Fibroblast of upper back skin (primary cell): ENCODE data around the gene CYB5RL.
"Not testable (repeated sequence)": the region's sequence is repeated elsewhere in the genome, so short reads cannot be mapped to it uniquely, and the experiment has no call there.

Source experiments
- DNase-seq: peaks from one replicate; pipeline ENCODE4 v3.0.0-alpha.2; 2013

The CYB5RL gene

GRCh38 chr1:54180701-54181360, 19.0 kb downstream of the CYB5RL start:
- no peak for DNase-seq

DNA sequence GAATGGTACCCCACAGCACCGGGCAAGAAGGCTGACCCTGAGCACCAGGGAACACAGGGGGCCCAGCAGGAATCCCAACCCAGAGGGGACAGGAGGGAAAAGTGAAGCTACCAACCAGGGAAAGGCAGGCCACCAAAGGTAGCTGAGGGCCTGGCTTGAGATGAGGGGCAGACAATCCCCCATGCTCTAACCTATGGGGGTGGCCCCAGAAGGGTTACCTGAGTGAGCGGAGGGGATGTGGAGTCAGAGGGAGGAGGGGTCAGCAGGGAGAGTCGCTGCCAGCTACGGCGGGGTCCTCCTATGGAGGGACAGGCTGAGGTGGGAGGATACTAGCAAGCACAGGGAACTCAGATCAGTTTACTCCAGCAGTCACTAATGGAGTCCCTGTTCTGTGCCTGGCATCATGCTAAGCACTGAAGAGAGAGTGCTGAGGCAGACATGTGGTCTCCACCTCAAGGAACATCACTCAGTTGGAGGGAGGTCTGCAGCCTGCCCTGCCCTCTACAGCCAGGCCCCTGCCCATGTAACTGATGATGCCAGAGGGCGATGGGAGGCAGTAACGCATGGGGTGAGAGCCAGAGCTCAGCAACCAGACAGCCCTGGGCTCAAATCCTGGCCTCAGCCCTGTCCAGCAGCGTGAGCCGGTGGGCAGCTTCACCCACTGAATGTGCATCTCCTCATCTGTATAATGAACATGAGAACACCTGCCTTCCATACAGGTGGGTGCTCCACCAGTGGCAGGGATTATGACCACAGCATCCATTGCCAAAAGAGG, 21.3 kb downstream of the CYB5RL start:
- no peak for DNase-seq

- DNase-seq, result no peak
These were observed 22.1 kb downstream of the CYB5RL start for GRCh38 chr1:54177726-54178125.

DNA sequence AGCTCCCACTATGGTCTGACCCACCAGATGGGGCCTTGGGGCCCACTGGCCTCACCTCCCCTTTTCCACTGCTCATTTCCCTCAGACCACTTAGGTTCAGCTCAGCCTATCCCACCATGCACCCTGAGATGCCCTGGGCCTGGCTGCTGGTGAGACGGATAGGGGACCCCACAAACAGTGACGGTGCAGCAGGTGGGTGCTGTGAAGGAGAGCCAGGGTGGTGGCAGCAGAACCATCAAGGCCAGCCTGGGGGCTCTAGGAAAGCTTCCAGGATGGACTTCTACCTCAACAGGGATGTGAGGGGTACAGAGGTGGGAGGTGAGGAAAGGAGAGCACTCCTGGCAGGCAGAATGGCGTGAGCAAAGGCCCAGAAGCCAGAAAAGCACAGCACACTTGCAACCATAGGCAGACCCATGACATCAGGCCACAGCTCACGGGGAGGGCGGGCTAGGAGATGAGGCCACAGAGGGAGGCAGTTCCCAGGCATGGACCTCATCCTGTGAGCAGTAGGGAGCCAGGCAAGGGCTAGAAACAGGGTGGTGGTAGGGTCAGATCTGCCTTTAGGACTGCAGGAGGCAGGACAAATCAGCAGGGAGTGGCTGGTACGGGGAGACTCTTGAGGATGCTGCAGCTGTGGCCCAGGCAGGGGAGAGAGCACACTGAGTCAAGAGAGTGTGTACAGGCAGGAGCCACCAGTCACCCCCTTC, 23.1 kb downstream of the CYB5RL start:
- no peak for DNase-seq

- no peak for DNase-seq
These were observed 25.7 kb downstream of the CYB5RL start for GRCh38 chr1:54174106-54174505.

GRCh38 chr1:54173681-54174080, 26.1 kb downstream of the CYB5RL start:
- no peak for DNase-seq

DNA sequence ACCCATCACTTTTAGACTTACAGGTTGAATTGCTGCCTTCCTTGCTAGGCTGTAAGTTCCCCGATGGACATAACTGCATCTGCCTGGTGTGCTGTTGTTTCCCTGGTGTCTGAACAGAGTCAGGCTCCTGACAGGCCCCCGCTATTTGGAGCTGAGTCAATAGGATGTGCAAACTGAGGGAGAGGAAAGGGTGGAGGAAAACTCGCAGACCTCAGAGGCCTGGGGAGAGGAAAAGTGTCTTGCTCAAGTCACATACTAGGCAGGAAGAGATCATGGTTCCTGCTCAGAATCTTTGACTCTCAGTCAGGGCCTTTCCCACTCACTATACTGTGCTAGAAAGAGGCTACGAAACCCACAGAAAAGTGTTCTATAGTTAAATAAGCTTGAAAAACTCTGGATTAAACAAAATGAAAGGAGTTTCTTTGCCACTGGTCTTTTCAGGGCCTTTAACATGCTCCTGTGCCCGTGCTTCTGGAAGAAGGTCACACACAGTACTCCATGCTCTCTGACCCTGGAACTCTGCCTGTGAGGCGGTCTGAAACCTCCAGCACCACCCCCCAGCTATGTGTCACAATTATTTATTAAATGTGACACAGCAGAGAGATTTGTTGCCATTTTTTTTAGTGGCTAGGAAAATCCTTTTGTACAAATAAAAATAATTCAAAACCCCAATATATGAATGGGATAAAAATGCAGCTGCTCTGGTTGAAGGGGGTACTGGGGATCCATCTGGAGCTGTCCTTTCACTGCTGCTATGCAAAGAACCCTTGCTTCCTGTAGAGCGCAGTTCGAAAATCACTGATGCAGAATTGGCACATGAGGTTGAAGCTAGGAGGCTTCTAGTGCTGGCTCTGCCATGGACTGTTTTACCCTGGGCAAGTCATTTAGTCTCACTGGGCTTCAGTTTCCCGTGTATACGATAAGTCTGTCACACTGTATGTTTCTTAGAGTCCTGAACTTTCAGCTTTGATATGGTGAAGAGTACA, 26.9 kb downstream of the CYB5RL start:
- DNase-seq, result peak; percentile 38

- DNase-seq, result no peak
These were observed 28.2 kb downstream of the CYB5RL start for GRCh38 chr1:54171606-54172005.

DNA sequence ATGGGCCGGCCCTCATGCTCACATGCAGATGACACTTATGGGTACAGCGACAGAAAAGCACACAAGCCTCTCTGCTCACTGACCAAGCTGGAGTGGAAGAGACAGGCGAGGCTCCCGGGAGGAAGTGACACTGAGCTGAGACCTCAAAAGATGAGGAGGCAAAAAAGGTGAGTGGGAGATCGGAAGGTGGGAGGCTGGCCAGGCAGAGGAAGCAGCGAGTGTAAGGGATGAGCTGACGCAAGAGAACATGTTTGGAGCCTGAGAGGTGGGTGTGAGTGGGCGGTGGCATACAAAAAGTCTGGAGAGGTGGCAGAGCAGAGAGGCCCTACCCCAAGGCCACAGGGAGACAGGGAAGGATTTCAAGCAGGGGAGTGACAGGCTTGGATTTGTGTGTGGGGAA, 28.8 kb downstream of the CYB5RL start:
- no peak for DNase-seq

- DNase-seq, result no peak
These were observed 30.8 kb downstream of the CYB5RL start for GRCh38 chr1:54169068-54169467.

GRCh38 chr1:54168206-54168965, 31.4 kb downstream of the CYB5RL start:
- DNase-seq, result no peak

GRCh38 chr1:54167422-54168139, 32.2 kb downstream of the CYB5RL start:
- DNase-seq, result peak; percentile 68

GRCh38 chr1:54166357-54166756, 33.5 kb downstream of the CYB5RL start:
- not testable (repeated sequence) for DNase-seq

GRCh38 chr1:54165146-54165545, 34.7 kb downstream of the CYB5RL start:
- DNase-seq, result no peak

DNA sequence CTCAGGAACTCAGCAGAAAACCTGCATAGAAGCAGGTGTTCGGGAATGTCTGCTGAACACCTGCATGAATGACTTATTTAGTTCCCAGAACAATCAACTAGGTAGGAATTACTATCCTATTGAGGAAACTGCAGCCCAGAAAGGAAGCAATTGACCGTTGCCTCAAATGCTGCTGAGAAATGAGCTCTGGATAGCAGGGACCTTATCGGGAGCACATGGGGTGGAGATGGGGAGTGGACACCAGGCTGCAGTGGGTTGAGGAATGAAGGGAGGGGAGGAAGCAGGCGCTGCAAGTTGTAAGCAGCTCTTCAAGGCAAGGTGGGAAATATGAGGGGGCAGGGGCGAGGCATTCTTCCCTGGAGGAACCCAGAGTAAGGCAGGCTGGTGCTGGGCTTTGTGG, 36.3 kb downstream of the CYB5RL start:
- no peak for DNase-seq

DNA sequence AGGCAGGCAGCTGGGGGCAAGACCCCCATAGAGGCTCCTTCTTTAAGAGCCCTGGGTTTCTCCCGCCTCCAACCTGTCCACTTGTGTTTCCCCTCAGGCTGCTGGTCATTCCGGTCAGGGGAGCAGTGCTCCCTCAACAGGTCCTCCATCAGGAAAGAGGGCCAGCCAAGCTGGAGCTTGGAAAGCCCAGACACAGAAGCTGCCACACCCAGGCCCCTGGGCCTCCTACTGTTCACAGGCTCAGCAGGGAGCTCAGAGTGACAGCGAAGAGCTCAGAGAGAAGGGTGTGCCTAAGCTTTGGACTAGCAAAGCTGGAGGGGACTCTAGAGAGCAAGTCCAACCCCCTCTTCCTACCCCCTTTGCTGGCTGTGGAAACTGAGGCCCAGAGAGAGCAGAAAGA, 36.8 kb downstream of the CYB5RL start:
- no peak for DNase-seq

DNA sequence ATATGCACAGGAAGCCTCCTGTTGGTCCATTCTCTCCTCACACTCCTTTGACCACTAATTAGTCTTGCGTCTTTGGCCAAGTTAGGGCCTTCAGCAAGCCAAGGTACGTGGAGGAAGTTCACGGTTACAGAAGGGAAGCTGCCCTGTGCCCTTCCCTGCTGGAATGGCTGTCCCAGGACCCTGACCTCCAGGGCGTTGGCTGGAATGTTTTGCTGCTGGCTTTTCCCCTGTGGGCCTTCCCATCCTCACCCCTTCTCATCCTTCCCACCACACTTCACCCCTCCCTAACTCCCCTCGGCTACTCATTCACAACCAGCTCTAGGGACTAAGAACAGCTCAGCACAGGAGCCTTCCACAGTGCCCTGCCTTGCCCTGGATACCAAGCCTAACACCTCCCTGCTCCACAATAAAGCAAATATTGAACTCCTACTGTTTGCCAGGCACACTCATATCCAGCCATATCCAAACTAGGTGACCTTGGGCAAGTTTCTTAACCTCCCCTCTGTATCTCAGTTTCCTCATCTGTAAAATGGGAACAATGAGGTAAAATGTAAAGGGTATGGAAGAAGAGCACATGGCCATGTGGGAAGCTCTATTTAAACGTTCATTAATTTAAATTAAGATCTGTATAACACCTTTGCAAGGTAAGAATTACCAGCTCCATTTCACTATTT, 38.2 kb downstream of the CYB5RL start:
- no peak for DNase-seq

- DNase-seq, result peak; percentile 9
These were observed 39.5 kb downstream of the CYB5RL start for GRCh38 chr1:54160351-54160750.

GRCh38 chr1:54159733-54160316, 40.0 kb downstream of the CYB5RL start:
- no peak for DNase-seq

DNA sequence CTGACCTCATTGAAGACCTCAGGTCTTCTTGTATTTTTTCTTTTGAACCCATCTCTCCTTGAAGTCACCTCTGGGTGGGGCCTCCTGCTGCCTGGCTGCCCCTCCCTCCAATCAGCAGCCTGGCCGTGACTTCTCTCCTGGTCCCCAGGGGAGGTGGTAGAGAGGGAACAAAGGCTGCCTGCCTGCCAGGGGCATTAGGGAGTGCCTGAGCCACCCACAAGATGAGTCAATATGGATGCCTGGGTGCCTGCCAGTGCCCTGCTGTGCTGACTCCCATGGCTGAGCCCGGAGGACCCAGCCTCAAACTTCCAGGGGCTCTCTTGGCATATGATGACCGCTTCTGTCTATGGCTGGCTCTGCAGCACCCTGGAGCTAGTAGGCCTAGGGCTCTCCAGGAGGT, 41.8 kb downstream of the CYB5RL start:
- no peak for DNase-seq
